Ramos (cell line): ENCODE measurements around the gene ATP2C2.
"Not testable (repeated sequence)": the region's sequence is repeated elsewhere in the genome, so short reads cannot be mapped to it uniquely, and the experiment has no call there.

ENCODE experiments used
- in situ Hi-C: fragments of 300-500 bp; cut with MboI; formaldehyde crosslinking; loops from one replicate; pipeline ENCODE4 v1.14.3; 2022; ENCODE audit warnings: low sequenced_read_pairs; ENCODE audit not compliant: unreplicated experiment

Gene ATP2C2

GRCh38 chr16:84446596-84447392 is 78.5 kb downstream of the ATP2C2 start:
- in situ Hi-C loops: no loop called here

GRCh38 chr16:84448444-84448843 is 80.1 kb downstream of the ATP2C2 start:
- in situ Hi-C loops: no loop called here

GRCh38 chr16:84449156-84450140 is 81.1 kb downstream of the ATP2C2 start:
- in situ Hi-C loops: no loop called here

- in situ Hi-C loops: no loop called here
Observed at GRCh38 chr16:84450176-84450865, 82.0 kb downstream of the ATP2C2 start.

- in situ Hi-C loops: not testable (repeated sequence)
Observed at GRCh38 chr16:84451010-84451676, 82.8 kb downstream of the ATP2C2 start.

- in situ Hi-C loops: no loop called here
Observed at GRCh38 chr16:84451781-84452180, 83.4 kb downstream of the ATP2C2 start.

GRCh38 chr16:84453061-84453752 is 84.9 kb downstream of the ATP2C2 start:
- in situ Hi-C loops: no loop called here

GRCh38 chr16:84454611-84455010 is 86.3 kb downstream of the ATP2C2 start:
- in situ Hi-C loops: no loop called here

- in situ Hi-C loops: no loop called here
Observed at GRCh38 chr16:84455031-84455430, 86.7 kb downstream of the ATP2C2 start.

GRCh38 chr16:84458606-84459532 is 90.5 kb downstream of the ATP2C2 start:
- in situ Hi-C loops: no loop called here

GRCh38 chr16:84459533-84459894 is 91.2 kb downstream of the ATP2C2 start:
- in situ Hi-C loops: no loop called here

GRCh38 chr16:84459941-84460405 is 91.6 kb downstream of the ATP2C2 start:
- in situ Hi-C loops: no loop called here

GRCh38 chr16:84460406-84461028 is 92.2 kb downstream of the ATP2C2 start:
- in situ Hi-C loops: no loop called here

GRCh38 chr16:84461029-84461412 is 92.7 kb downstream of the ATP2C2 start:
- in situ Hi-C loops: no loop called here

- in situ Hi-C loops: no loop called here
Observed at GRCh38 chr16:84461413-84462295, 93.3 kb downstream of the ATP2C2 start.

GRCh38 chr16:84462296-84463210 is 94.2 kb downstream of the ATP2C2 start:
- in situ Hi-C loops: no loop called here
